GM19468 (cell line): ENCODE results near the gene SLC7A4.
"Not testable (repeated sequence)": the region's sequence is repeated elsewhere in the genome, so short reads cannot be mapped to it uniquely, and the experiment has no call there.

Experiments
- ATAC-seq: cut with Tn5 transposase; IDR thresholded peaks from one replicate; pipeline ENCODE4 v1.9.1; 2021; ENCODE audit warnings: mild to moderate bottlenecking, moderate library complexity, moderate number of reproducible peaks; ENCODE audit not compliant: unreplicated experiment; ENCODE audit errors: extremely low read depth

Gene SLC7A4

GRCh38 chr22:21067075-21067900, 34.9 kb upstream of the SLC7A4 start:
- ATAC-seq, result no peak

GRCh38 chr22:21064917-21065864, 32.8 kb upstream of the SLC7A4 start:
- no peak for ATAC-seq

- ATAC-seq, result not testable (repeated sequence)
Observed at GRCh38 chr22:21064425-21064824, 32.1 kb upstream of the SLC7A4 start.

GRCh38 chr22:21061660-21062321, 29.4 kb upstream of the SLC7A4 start:
- ATAC-seq, result not testable (repeated sequence)

- ATAC-seq, result not testable (repeated sequence)
Observed at GRCh38 chr22:21060363-21060762, 28.0 kb upstream of the SLC7A4 start.

GRCh38 chr22:21055880-21056319, 23.5 kb upstream of the SLC7A4 start:
- ATAC-seq, result no peak

- no peak for ATAC-seq
Observed at GRCh38 chr22:21055564-21055834, 23.1 kb upstream of the SLC7A4 start.

- ATAC-seq, result no peak
Observed at GRCh38 chr22:21054714-21055563, 22.6 kb upstream of the SLC7A4 start.

GRCh38 chr22:21054046-21054713, 21.8 kb upstream of the SLC7A4 start:
- ATAC-seq, result no peak

GRCh38 chr22:21052715-21053459, 20.5 kb upstream of the SLC7A4 start:
- no peak for ATAC-seq

GRCh38 chr22:21051831-21052400, 19.6 kb upstream of the SLC7A4 start:
- no peak for ATAC-seq

- ATAC-seq, result no peak
Observed at GRCh38 chr22:21051145-21051830, 18.9 kb upstream of the SLC7A4 start.

- ATAC-seq, result not testable (repeated sequence)
Observed at GRCh38 chr22:21048965-21049364, 16.6 kb upstream of the SLC7A4 start.

- not testable (repeated sequence) for ATAC-seq
Observed at GRCh38 chr22:21048448-21048847, 16.1 kb upstream of the SLC7A4 start.

- no peak for ATAC-seq
Observed at GRCh38 chr22:21047730-21048129, 15.4 kb upstream of the SLC7A4 start.

GRCh38 chr22:21047035-21047661, 14.8 kb upstream of the SLC7A4 start:
- ATAC-seq, result no peak

- ATAC-seq, result peak; percentile 94
Observed at GRCh38 chr22:21045585-21046294, 13.4 kb upstream of the SLC7A4 start, which contains the start of gene LRRC74B. Gene LRRC74B, plus strand, starts transcription at chr22:21045946. Its CDS starts 41 bp downstream, at chr22:21045987.
